NT2/D1 (cell line): ENCODE measurements around the gene PLXNA4.

Experiments
- SUZ12 ChIP-seq: IDR thresholded peaks from 2 replicates; pipeline ENCODE4 v1.6.1; 2011; ENCODE audit not compliant: insufficient read length, insufficient read depth; ENCODE audit errors: extremely low read depth
- YY1 ChIP-seq: IDR thresholded peaks from 2 replicates; pipeline ENCODE4 v1.6.1; 2011; ENCODE audit not compliant: insufficient read length, insufficient read depth
- ZNF274 ChIP-seq: IDR thresholded peaks from 2 replicates; pipeline ENCODE4 v1.6.1; 2011; ENCODE audit warnings: mild to moderate bottlenecking, low read depth, low read length

DNA sequence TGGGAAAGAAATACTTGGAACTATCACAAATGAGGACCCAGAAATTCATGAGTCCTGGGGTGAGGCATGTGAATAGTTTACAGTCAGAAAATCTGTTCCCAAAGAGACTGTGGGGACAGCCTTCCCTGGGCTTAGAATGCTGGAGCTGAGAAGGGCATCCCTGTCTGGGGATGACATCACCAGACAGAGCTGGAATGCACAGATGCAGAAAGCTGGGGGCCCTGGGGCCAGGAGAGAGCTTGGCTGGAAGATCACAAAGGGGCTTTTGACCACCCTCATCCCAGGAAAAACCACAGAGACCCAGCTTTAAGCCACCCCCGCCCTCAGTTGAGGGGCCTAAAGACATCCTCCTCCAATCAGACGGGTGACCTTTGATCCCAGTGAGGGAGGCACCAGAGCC is 264.5 kb downstream of the PLXNA4 start:
- TF ChIP-seq ZNF274 (no peak), YY1 (no peak), SUZ12 (no peak)
